BE2C (cell line): ENCODE measurements around the gene RHBDL1.

ENCODE experiments used
- DNase-seq: peaks from one replicate; pipeline ENCODE4 v3.0.0-alpha.2; 2020
- H3K27me3 ChIP-seq: fragments of 250-450 bp; sonication (Bioruptor Pico); 2 replicates; pipeline ENCODE4 v1.5.1; 2020; ENCODE audit warnings: mild to moderate bottlenecking
- H3K36me3 ChIP-seq: fragments of 250-450 bp; sonication (Bioruptor Pico); 2 replicates; pipeline ENCODE4 v1.5.1; 2020; ENCODE audit warnings: mild to moderate bottlenecking
- H3K4me1 ChIP-seq: fragments of 250-450 bp; sonication (Bioruptor Pico); 2 replicates; pipeline ENCODE4 v1.5.1; 2020
- H3K4me3 ChIP-seq: 2 replicates; pipeline ENCODE4 v1.5.1; 2011; ENCODE audit warnings: low read depth, low read length
- H3K9me3 ChIP-seq: fragments of 250-450 bp; sonication (Bioruptor Pico); 2 replicates; pipeline ENCODE4 v1.5.1; 2020
- CTCF ChIP-seq: IDR thresholded peaks from 2 replicates; pipeline ENCODE4 v1.5.1; 2012; ENCODE audit warnings: mild to moderate bottlenecking, low read depth, low read length

The RHBDL1 gene

GRCh38 chr16:651844-652243, 23.6 kb upstream of the RHBDL1 start:
- no peak for TF ChIP-seq CTCF
- H3K36me3 ChIP-seq = peaks cover 14% of the 10 kb centered on the region
- no peak overlapping the region for H3K4me3 ChIP-seq
- H3K4me1 ChIP-seq = no peaks in the 10 kb centered on the region
- no peaks in the 10 kb centered on the region for H3K9me3 ChIP-seq
- no peak for DNase-seq
- H3K27me3 ChIP-seq = no peaks in the 10 kb centered on the region

GRCh38 chr16:652454-653305, 22.8 kb upstream of the RHBDL1 start:
- Histone ChIP-seq H3K4me1 (no peaks in the 10 kb centered on the region), H3K27me3 (no peaks in the 10 kb centered on the region), H3K9me3 (no peaks in the 10 kb centered on the region), H3K36me3 (peaks cover 20% of the 10 kb centered on the region), H3K4me3 (no peak overlapping the region)
- no peak for TF ChIP-seq CTCF
- no peak for DNase-seq

DNA sequence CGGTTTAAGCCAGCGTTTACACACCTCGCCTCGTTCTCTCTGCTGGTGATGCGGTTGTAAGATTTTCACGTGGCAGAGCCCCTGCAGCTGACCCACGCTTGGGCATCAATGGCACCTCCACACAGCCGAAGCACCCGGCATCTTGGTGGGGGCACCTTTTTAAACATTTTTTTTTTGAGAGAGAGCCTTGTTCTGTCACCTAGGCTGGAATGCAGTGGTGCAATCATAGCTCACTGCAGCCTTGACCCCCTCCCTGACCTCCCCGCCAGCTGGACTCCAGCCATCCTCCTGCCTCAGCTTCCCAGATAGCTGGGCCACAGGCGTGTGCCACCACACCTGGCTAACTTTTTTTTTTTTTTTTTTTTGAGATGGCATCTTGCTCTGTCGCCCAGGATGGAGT, 21.4 kb upstream of the RHBDL1 start:
- no peak for DNase-seq
- no peaks in the 10 kb centered on the region for H3K4me1 ChIP-seq
- TF ChIP-seq CTCF = no peak
- H3K4me3 ChIP-seq = no peak overlapping the region
- H3K9me3 ChIP-seq = no peaks in the 10 kb centered on the region
- peaks cover 30% of the 10 kb centered on the region for H3K36me3 ChIP-seq
- no peaks in the 10 kb centered on the region for H3K27me3 ChIP-seq

DNA sequence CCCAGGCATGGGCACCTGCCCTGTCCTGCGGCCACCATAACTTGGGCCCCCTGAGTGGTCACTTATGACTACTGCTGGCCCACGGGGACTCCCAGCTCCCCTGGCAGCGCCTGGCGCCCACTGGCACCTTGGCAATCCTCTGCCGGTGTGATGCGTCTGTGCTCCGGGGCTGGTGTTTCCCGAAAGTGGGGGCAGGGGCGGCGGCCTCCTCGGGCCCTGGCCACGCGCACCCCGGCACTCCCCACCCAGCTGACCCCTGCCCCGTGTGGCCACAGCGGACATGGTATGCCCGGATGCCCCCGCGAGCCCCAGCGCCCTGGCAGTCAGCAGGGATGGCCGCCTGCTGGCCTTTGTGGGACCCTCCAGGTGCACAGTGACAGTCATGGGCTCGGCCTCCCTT, 18.0 kb upstream of the RHBDL1 start:
- no peak for TF ChIP-seq CTCF
- no peak for DNase-seq
- Histone ChIP-seq H3K4me1 (peaks cover 13% of the 10 kb centered on the region), H3K9me3 (no peaks in the 10 kb centered on the region), H3K4me3 (no peak overlapping the region), H3K36me3 (peaks cover 34% of the 10 kb centered on the region), H3K27me3 (no peaks in the 10 kb centered on the region)

- H3K36me3 ChIP-seq = peaks cover 34% of the 10 kb centered on the region
These were observed 16.5 kb upstream of the RHBDL1 start for GRCh38 chr16:658679-659571.

More at GRCh38 chr16:658679-659571, 16.5 kb upstream of the RHBDL1 start:
- H3K4me1 ChIP-seq = peaks cover 13% of the 10 kb centered on the region
- H3K27me3 ChIP-seq = no peaks in the 10 kb centered on the region
- no peaks in the 10 kb centered on the region for H3K9me3 ChIP-seq
- DNase-seq = no peak
- no peak overlapping the region for H3K4me3 ChIP-seq
- TF ChIP-seq CTCF = peak; percentile 39
